NCI-H128 (cell line): ENCODE data around the gene PEX6.
"Not testable (repeated sequence)": the region's sequence is repeated elsewhere in the genome, so short reads cannot be mapped to it uniquely, and the experiment has no call there.

Source experiments
- DNase-seq: peaks from one replicate; lab custom pipeline; 2025; ENCODE audit not compliant: unreplicated experiment; lab: John Stamatoyannopoulos, UW

PEX6 gene

GRCh38 chr6:42978839-42979522 lies at the start of gene PEX6:
TSS of gene PEX6 (minus strand) at chr6:42979181. CDS start at chr6:42979150, 31 bp downstream.
- peak; percentile 61 for DNase-seq

DNA sequence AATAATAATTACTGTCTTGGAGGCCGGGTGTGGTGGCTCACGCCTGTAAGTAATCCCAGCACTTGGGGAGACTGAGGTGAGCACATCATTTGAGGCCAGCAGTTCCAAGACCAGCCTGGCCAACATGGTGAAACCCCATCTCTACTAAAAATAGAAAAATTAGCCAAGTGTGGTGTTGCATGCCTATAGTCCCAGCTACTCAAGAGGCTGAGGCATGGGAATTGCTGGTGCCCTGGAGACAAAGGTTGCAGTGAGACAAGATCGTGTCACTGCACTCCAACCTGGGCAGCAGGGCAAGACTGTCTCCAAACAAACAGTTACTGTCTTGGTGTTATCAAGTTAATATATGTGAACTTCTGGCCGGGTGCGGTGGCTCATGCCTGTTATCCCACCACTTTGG lies 47.4 kb upstream of the PEX6 start:
- DNase-seq, result no peak

DNA sequence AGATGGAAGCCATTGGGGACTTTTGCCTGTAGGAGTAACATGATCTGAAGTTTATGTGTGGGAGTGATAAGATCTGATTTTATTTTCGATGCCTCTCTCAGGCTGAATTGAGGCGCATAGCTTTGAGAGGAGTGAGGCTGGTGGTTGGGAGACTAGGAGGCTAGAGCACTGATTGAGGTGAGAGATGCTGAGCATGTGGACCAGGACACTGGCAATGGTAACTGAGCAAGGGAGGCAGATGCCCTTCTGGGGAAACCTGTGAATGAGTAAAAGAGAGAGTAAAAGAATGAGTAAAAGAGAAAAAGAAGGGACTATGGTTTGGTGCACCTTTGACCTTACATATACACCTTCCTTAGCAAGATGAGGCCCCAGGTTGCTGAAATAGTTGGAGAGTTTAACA lies 45.5 kb upstream of the PEX6 start:
- DNase-seq, result no peak

DNA sequence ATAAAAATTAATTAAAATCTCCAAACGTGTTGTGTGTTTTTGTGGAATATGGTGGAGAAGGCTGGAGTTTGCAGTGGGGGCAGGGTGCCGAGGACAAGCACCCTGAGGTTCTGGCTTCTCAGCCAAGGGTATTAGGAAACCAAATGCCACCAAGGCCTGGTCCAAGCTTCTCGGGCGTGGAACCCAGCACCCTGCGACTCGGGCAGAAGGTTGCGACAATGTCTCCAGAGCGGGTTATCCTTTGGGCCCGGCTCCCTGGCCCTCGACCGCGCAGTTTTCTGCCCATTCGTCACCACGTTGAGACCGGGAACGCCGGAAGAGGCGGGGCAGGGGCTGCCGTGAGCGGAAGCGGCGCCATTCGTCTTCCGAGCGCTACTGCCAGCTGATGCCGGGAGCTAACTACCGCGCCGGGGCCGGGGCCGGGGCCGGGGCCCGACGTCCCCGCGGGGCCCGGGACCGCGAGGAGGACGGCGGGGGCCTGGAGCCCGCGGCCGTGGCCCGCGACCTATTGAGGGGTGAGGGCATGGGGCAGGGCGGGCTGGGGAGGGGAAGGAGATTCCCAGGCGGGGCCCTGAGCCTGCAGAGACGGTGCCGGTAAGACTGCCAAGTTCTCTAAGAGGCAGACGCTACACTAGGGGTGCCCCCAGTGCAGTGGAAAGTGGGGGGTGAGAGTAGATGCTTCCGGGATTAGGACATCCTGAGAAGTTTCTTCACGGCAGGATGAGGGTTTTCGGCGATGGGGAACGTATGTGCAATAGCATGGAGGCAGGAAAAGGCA lies 42.5 kb upstream of the PEX6 start, which contains the start of gene RRP36:
Gene RRP36 (plus strand): TSS at position 354 of the 778 bp plus-strand sequence. CDS start 32 bp downstream, at position 386.
- peak; percentile 43 for DNase-seq

DNA sequence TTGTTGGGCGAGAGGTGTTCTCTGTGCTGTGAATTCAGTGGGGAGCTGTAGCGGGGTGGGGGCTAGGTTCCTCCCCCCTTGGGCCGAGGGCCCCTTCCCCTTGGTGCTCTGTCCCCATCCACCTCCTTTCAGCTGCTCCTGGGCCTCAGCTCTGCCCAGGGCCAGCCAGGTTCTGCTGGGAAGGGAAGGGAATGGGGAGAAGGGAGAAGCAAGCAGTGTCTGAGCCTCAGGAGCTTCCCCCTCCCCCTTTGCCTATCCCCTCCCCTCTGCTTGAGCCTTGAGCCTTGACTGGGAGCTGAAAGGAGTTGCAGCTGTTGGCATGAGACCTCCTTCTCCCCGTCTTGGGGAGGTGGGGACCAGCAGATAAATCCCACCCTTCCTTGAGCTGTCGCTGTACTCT lies 41.9 kb upstream of the PEX6 start:
- DNase-seq, result no peak

DNA sequence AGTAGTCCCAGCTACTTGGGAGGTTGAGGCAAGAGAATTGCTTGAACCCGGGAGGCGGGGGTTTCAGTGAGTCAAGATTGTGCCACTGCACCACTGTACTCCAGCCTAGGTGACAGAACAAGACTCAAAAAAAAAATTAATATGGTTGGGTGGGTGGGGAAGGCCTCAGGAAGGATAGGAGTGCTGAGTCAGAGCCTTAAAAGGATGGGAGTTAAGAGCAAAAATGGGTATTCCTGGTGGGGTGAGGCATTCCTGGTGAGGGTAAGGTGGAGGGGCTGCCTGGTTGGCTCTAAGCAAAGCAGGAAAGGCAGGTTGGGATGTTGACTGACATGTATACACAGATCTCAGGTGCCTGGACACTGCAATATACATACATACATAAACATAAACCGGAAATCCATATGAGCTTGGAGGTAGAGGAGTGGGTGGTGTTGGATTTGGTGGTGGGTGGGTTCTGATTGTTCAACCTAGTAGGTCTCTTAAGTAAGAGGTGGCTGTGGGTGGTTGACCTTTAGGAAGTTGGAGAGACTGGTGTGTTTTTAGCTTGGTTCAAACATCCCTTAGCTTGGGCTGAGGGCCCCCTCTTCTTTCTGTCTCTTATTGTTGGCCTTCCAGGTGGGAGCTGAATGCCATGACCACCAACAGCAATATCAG lies 41.2 kb upstream of the PEX6 start:
- DNase-seq, result no peak

DNA sequence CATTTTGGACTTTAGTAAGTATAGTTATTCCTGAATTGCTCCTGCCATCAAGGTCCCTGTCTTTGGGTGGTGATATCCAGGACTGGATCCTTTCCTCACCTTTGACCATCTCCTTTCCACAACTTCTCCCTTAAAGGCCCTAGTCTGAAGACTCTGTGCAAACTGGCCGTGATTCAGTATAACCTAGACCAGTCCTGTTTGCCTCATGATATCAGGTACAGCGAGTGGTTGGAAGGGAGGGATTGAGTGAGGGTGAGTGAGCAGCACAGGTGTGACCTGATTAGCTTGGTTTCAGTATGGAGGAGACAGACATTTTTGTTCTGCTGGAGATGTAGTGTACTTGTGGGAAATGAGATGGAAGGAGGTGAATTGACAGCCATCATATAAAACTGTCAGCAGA lies 40.2 kb upstream of the PEX6 start:
- no peak for DNase-seq

DNA sequence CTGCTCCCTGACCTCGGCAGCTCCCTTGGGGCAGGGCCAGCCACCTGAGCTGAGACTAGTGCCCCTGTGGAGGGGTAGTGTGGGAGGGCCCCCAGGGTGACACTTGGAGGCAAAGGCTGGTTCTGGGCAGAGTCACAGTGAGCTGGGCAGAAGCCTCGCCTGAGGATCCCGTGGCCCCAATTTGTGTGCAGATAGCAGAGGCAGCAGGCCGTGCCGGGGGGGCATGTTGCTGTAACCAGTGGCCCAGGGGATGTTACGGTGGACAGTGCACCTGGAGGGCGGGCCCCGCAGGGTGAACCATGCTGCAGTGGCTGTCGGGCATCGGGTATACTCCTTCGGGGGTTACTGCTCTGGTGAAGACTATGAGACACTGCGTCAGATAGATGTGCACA lies 38.0 kb upstream of the PEX6 start:
- no peak for DNase-seq

GRCh38 chr6:43016176-43016942 lies 37.4 kb upstream of the PEX6 start:
- no peak for DNase-seq

DNA sequence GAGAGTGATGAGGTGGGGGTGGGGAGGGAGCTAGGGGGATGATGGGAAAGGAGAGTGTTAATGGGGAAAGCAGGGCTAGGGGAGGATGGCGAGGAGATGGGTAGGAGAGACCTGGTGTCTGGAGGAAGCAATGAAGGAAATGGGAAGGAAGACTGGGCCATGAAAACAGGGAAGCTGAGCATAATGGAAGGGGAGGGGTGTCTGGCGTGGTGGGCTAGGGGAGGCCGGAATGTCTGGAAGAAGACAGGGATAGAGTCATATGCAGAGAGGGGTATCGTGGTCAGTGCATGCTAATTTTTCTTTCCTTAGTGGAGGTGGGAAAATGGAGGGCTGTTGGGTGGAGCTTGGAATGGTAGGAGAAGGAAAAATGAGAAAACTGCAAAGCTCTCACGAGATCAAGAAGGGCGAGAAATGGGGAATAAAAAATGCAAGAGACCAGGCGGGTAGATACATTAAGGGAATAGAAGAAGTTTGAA lies 35.5 kb upstream of the PEX6 start:
- DNase-seq, result no peak

GRCh38 chr6:43013843-43014433 lies 35.0 kb upstream of the PEX6 start, which contains the start of the genes KLHDC3 and MEA1:
TSS of gene KLHDC3 (plus strand) at chr6:43014249. CDS start at chr6:43017193, 2,944 bp downstream.
TSS of gene MEA1 (minus strand) at chr6:43013946. CDS start at chr6:43013813, 133 bp downstream.
- peak; percentile 98 for DNase-seq

- no peak for DNase-seq
Observed at GRCh38 chr6:43013097-43013842, 34.3 kb upstream of the PEX6 start.

GRCh38 chr6:43012364-43012763 lies 33.4 kb upstream of the PEX6 start:
- no peak for DNase-seq

- DNase-seq, result no peak
Observed at GRCh38 chr6:43011207-43011606, 32.2 kb upstream of the PEX6 start.

- DNase-seq, result no peak
Observed at GRCh38 chr6:43009124-43009523, 30.1 kb upstream of the PEX6 start.

DNA sequence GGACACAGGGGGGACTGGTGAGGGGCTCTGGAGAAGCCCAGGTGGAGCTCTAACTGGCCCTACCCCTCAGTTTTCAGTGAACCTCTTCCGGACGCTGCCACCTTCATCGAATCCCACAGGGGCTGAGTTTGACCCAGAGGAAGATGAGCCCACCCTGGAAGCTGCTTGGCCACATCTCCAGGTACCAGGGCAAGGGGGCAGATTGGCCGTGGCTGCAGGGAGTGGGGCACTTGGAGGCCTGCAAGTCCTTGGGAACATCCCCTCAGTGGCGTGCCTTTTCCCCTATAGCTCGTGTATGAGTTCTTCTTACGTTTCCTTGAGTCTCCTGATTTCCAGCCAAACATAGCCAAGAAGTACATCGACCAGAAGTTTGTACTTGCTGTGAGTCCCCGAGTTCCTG lies 28.1 kb upstream of the PEX6 start:
- DNase-seq, result no peak

DNA sequence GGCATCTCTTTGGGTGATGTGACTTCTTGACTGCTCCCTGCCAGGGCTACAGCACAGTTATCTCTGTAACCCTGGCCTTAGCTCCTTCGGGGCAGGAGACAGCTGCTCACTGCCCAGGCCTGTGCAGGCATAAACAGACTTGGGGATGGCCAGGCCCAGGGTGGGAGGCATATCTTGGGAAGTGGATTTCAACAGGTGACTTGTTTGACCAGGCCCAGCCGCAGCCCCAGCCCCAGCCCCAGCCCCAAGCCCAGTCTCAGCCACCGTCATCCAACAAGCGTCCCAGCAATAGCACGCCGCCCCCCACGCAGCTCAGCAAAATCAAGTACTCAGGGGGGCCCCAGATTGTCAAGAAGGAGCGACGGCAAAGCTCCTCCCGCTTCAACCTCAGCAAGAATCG lies 27.3 kb upstream of the PEX6 start:
- DNase-seq, result no peak

DNA sequence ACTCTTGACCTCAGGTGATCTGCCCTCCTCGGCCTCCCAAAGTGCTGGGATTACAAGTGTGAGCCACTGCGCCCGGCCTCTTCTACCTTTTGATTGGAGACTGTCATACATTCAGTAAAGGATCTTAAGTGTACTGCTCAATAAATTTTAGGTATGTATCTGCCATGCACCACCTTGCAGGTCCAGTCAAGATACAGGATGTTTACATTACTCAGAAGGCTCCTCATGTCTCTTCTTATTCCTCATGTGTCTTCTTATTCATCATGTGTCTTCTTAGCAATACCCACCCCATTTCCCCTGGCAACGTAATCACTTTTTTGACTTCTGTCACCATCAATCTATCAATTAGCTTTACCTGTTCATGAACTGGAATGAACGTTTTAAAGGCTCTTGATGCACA lies 26.9 kb upstream of the PEX6 start:
- no peak for DNase-seq

- no peak for DNase-seq
Observed at GRCh38 chr6:43001843-43002242, 22.9 kb upstream of the PEX6 start.

DNA sequence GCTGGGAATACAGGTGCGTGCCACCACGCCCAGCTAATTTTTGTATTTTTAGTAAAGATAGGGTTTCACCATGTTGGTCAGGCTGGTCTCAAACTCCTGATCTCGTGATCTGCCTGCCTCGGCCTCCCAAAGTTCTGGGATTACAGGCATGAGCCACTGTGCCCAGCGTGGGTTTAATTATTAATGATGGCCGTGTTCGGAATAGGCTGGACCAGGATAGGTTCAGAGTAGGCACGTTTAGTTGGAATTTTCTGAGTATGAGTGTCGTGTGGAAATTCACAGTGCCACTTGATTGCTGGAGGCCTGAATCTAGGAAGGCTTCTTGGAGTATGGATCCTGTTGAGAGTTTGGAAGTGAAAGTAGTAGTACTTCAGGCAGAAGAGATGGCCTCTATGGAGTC lies 19.2 kb upstream of the PEX6 start:
- not testable (repeated sequence) for DNase-seq
